GM12891 (cell line): ENCODE measurements around the gene ST7.

Source experiments
- POLR2A ChIP-seq: IDR thresholded peaks from 2 replicates; pipeline ENCODE4 v1.6.1; 2011; ENCODE audit warnings: low read depth, low read length, control low read depth
- POLR2AphosphoS5 ChIP-seq: IDR thresholded peaks from 2 replicates; pipeline ENCODE4 v1.6.1; 2011; ENCODE audit warnings: low read depth, low read length, control low read depth
- SPI1 ChIP-seq: IDR thresholded peaks from 2 replicates; pipeline ENCODE4 v1.6.1; 2011; ENCODE audit warnings: low read depth, low read length, control low read depth
- TAF1 ChIP-seq: IDR thresholded peaks from 2 replicates; pipeline ENCODE4 v1.6.1; 2011; ENCODE audit warnings: low read depth, low read length, control low read depth

DNA sequence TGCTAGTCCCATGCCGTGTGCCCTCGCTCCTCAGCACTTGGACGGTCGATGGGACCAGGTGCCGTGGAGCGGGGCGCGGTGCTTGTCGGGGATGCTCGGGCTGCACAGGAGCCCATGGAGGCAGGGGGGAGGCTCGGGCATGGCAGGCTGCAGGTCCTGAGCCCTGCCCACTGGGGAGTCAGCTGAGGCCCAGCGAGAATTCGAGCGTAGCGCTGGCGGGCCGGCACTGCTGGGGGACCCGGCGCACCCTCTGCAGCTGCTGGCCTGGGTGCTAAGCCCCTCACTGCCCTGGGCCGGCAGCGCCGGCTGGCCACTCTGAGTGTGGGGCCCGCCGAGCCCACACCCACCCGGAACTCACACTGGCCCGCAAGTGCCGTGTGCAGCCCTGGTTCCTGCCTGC lies 44.7 kb downstream of the ST7 start:
- TF ChIP-seq POLR2A, result no peak
- TF ChIP-seq SPI1, result no peak
- no peak for TF ChIP-seq POLR2AphosphoS5
- no peak for TF ChIP-seq TAF1
